ENCODE data around the gene PAPSS2. TPM values are rescaled to one million over a fixed set of nuclear protein-coding genes. Genes with fewer than 3 reads are reported as not detected.
"Not testable (repeated sequence)": the region's sequence is repeated elsewhere in the genome, so short reads cannot be mapped to it uniquely, and the experiment has no call there.

Gene PAPSS2
- total RNA-seq, 1 experiment from 2014 or later, result not detected

DNA sequence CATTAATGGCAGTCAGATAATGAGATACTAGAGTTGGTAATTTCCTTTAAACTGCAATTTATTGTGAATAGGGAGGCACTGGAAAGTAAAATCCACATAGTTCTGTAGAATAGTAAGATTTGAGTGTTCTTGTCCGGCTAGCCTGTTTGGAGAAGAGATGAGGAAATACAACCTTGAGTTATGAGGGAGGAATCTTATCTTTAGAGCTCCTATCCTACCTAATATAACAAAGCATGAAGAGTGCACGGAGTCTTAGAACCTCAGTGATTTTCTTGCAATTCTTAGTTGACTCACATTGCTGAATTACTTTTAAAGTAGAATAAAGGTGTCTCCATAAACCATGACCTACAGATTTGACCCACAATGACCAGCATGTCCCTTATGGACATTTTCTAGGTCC is 84.9 kb downstream of the PAPSS2 start:
- no peaks in the 10 kb centered on the region for H3K4me1 ChIP-seq (ENCODE audit: low read length)
- H3K9me3 ChIP-seq (ENCODE audit: low read length), result no peaks in the 10 kb centered on the region
- H3K4me3 ChIP-seq (ENCODE audit: low read length), result no peak overlapping the region
- no peaks in the 10 kb centered on the region for H3K9me2 ChIP-seq (replicated peaks; ENCODE audit: insufficient read depth, low read length)
- H3K27ac ChIP-seq (ENCODE audit: low read length), result no peak overlapping the region
- no peak overlapping the region for H3K4me2 ChIP-seq (ENCODE audit: low read depth, low read length, poor library complexity, severe bottlenecking)
- H3K9ac ChIP-seq (ENCODE audit: low read length), result no peak overlapping the region
- no peaks in the 10 kb centered on the region for H3K36me3 ChIP-seq (ENCODE audit: insufficient read depth, low read length)
- H3K79me2 ChIP-seq (ENCODE audit: low read length), result no peaks in the 10 kb centered on the region
- no peak for DNase-seq
- no peaks in the 10 kb centered on the region for H3K27me3 ChIP-seq (ENCODE audit: low read length)
- no peak overlapping the region for H2AFZ ChIP-seq (ENCODE audit: low read length)
- no peaks in the 10 kb centered on the region for H4K20me1 ChIP-seq (ENCODE audit: insufficient read depth, low read depth, low read length)

DNA sequence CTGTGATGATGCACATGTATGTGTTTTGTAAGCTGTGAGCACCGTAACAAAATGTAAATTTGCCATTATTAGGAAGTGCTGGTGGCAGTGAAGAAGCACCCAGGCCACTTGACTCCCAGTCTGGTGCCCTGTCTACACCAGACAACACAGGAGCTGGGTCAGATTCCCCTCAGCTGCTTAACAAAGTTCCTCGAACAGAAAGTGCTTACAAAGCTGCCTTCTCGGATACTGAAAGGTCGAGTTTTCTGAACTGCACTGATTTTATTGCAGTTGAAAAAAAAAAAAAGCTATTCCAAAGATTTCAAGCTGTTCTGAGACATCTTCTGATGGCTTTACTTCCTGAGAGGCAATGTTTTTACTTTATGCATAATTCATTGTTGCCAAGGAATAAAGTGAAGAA is 87.2 kb downstream of the PAPSS2 start:
- H3K79me2 ChIP-seq (ENCODE audit: low read length), result no peaks in the 10 kb centered on the region
- no peaks in the 10 kb centered on the region for H3K27me3 ChIP-seq (ENCODE audit: low read length)
- H3K9ac ChIP-seq (ENCODE audit: low read length), result no peak overlapping the region
- H2AFZ ChIP-seq (ENCODE audit: low read length), result no peak overlapping the region
- no peaks in the 10 kb centered on the region for H3K36me3 ChIP-seq (ENCODE audit: insufficient read depth, low read length)
- H3K4me1 ChIP-seq (ENCODE audit: low read length), result no peaks in the 10 kb centered on the region
- H4K20me1 ChIP-seq (ENCODE audit: insufficient read depth, low read depth, low read length), result no peaks in the 10 kb centered on the region
- H3K9me2 ChIP-seq (replicated peaks; ENCODE audit: insufficient read depth, low read length), result no peaks in the 10 kb centered on the region
- no peaks in the 10 kb centered on the region for H3K9me3 ChIP-seq (ENCODE audit: low read length)
- H3K4me2 ChIP-seq (ENCODE audit: low read depth, low read length, poor library complexity, severe bottlenecking), result no peak overlapping the region
- no peak overlapping the region for H3K27ac ChIP-seq (ENCODE audit: low read length)
- DNase-seq, result no peak
- H3K4me3 ChIP-seq (ENCODE audit: low read length), result no peak overlapping the region

- not testable (repeated sequence) for H3K9me3 ChIP-seq (ENCODE audit: low read length); H3K4me1 ChIP-seq (ENCODE audit: low read length); H3K27ac ChIP-seq (ENCODE audit: low read length); H4K20me1 ChIP-seq (ENCODE audit: insufficient read depth, low read depth, low read length); H3K79me2 ChIP-seq (ENCODE audit: low read length); H3K27me3 ChIP-seq (ENCODE audit: low read length); DNase-seq; H3K9me2 ChIP-seq (replicated peaks; ENCODE audit: insufficient read depth, low read length); H3K36me3 ChIP-seq (ENCODE audit: insufficient read depth, low read length); H3K4me3 ChIP-seq (ENCODE audit: low read length); H2AFZ ChIP-seq (ENCODE audit: low read length); H3K4me2 ChIP-seq (ENCODE audit: low read depth, low read length, poor library complexity, severe bottlenecking); H3K9ac ChIP-seq (ENCODE audit: low read length)
Measured at GRCh38 chr10:87748244-87748643, 88.6 kb downstream of the PAPSS2 start.

- Histone ChIP-seq H3K9me3 (ENCODE audit: low read length) (no peaks in the 10 kb centered on the region), H3K4me3 (ENCODE audit: low read length) (no peak overlapping the region), H3K4me2 (ENCODE audit: low read depth, low read length, poor library complexity, severe bottlenecking) (no peak overlapping the region), H3K27ac (ENCODE audit: low read length) (no peak overlapping the region), H3K36me3 (ENCODE audit: insufficient read depth, low read length) (peaks cover 11% of the 10 kb centered on the region), H3K79me2 (ENCODE audit: low read length) (no peaks in the 10 kb centered on the region), H2AFZ (ENCODE audit: low read length) (no peak overlapping the region), H3K27me3 (ENCODE audit: low read length) (no peaks in the 10 kb centered on the region), H3K9ac (ENCODE audit: low read length) (no peak overlapping the region), H3K9me2 (replicated peaks; ENCODE audit: insufficient read depth, low read length) (no peaks in the 10 kb centered on the region), H4K20me1 (ENCODE audit: insufficient read depth, low read depth, low read length) (no peaks in the 10 kb centered on the region), H3K4me1 (ENCODE audit: low read length) (no peaks in the 10 kb centered on the region)
- no peak for DNase-seq
Measured at GRCh38 chr10:87750001-87750671, 90.5 kb downstream of the PAPSS2 start.

GRCh38 chr10:87750817-87751216 is 91.1 kb downstream of the PAPSS2 start:
- DNase-seq, result no peak
- Histone ChIP-seq H3K4me1 (ENCODE audit: low read length) (no peaks in the 10 kb centered on the region), H3K27me3 (ENCODE audit: low read length) (no peaks in the 10 kb centered on the region), H4K20me1 (ENCODE audit: insufficient read depth, low read depth, low read length) (no peaks in the 10 kb centered on the region), H3K27ac (ENCODE audit: low read length) (no peak overlapping the region), H3K4me3 (ENCODE audit: low read length) (no peak overlapping the region), H3K9ac (ENCODE audit: low read length) (no peak overlapping the region), H3K4me2 (ENCODE audit: low read depth, low read length, poor library complexity, severe bottlenecking) (no peak overlapping the region), H3K9me3 (ENCODE audit: low read length) (no peaks in the 10 kb centered on the region), H3K79me2 (ENCODE audit: low read length) (no peaks in the 10 kb centered on the region), H3K9me2 (replicated peaks; ENCODE audit: insufficient read depth, low read length) (no peaks in the 10 kb centered on the region), H2AFZ (ENCODE audit: low read length) (no peak overlapping the region), H3K36me3 (ENCODE audit: insufficient read depth, low read length) (peaks cover 11% of the 10 kb centered on the region)

- Histone ChIP-seq H2AFZ (ENCODE audit: low read length) (no peak overlapping the region), H4K20me1 (ENCODE audit: insufficient read depth, low read depth, low read length) (no peaks in the 10 kb centered on the region), H3K79me2 (ENCODE audit: low read length) (no peaks in the 10 kb centered on the region), H3K27me3 (ENCODE audit: low read length) (no peaks in the 10 kb centered on the region), H3K36me3 (ENCODE audit: insufficient read depth, low read length) (peaks cover 16% of the 10 kb centered on the region), H3K9me3 (ENCODE audit: low read length) (no peaks in the 10 kb centered on the region), H3K4me3 (ENCODE audit: low read length) (no peak overlapping the region), H3K4me1 (ENCODE audit: low read length) (no peaks in the 10 kb centered on the region), H3K27ac (ENCODE audit: low read length) (no peak overlapping the region), H3K4me2 (ENCODE audit: low read depth, low read length, poor library complexity, severe bottlenecking) (no peak overlapping the region), H3K9me2 (replicated peaks; ENCODE audit: insufficient read depth, low read length) (no peaks in the 10 kb centered on the region), H3K9ac (ENCODE audit: low read length) (no peak overlapping the region)
- DNase-seq, result no peak
Measured at GRCh38 chr10:87751274-87751673, 91.6 kb downstream of the PAPSS2 start.

DNA sequence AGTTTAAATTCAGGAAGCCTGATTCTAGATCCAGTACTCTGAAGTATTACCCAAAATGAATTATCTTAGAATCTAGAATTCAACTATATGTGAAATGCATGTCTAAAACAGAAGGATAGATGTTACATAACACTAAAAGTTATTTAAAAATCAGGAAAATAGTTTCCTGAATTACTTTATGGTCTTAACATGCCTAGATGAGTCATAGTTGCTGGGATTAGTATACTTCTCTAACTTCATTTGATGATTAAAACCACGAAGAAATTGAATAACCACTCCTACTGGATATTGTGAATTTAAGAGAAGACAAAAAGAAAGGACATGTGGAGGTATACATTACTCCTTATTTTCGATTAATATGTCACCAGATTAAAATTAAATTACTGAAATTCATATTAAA is 92.9 kb downstream of the PAPSS2 start:
- no peaks in the 10 kb centered on the region for H3K27me3 ChIP-seq (ENCODE audit: low read length)
- no peak overlapping the region for H3K4me2 ChIP-seq (ENCODE audit: low read depth, low read length, poor library complexity, severe bottlenecking)
- no peak overlapping the region for H3K27ac ChIP-seq (ENCODE audit: low read length)
- H3K4me1 ChIP-seq (ENCODE audit: low read length), result no peaks in the 10 kb centered on the region
- DNase-seq, result no peak
- H3K79me2 ChIP-seq (ENCODE audit: low read length), result no peaks in the 10 kb centered on the region
- no peak overlapping the region for H3K4me3 ChIP-seq (ENCODE audit: low read length)
- no peak overlapping the region for H3K9ac ChIP-seq (ENCODE audit: low read length)
- no peaks in the 10 kb centered on the region for H4K20me1 ChIP-seq (ENCODE audit: insufficient read depth, low read depth, low read length)
- peaks cover 19% of the 10 kb centered on the region for H3K36me3 ChIP-seq (ENCODE audit: insufficient read depth, low read length)
- no peak overlapping the region for H2AFZ ChIP-seq (ENCODE audit: low read length)
- no peaks in the 10 kb centered on the region for H3K9me3 ChIP-seq (ENCODE audit: low read length)
- H3K9me2 ChIP-seq (replicated peaks; ENCODE audit: insufficient read depth, low read length), result no peaks in the 10 kb centered on the region

DNA sequence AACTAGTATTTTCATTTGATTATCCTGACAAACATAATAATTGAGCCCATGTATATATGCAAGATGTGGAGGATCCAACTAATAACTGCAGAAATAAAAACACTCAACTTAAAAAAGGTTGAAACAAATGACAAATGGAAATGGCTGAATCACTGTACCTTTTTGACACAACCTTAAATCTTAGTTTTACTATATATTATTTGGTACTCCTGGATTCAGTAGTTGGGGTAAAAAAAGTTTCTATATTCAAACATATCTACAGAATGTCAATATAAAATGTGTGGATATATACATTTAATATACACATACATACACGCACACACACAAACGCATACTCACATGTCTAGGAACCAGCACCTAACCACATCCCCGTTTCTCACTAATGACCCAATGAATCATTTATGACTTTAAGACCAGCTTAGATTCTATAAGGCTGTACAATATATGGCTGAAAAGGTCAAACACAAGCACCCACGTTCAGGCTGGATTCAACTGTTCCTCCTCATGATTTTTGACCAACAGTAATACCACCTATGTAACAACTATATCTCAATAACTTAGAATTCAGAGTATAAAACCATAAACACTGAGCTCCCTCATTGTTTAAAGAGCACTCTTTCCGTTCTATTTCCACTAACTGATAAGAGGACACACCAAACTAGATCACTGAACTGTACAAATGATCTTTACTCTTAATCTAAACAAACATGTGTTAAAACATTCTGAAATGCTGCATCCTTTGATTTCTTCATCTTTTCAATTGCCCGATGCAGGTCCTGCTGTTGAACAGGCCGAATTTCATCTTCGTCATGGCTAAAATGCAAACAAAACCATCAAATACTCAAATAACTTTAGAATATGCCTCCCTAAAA is 94.6 kb downstream of the PAPSS2 start:
- H3K27ac ChIP-seq (ENCODE audit: low read length), result no peak overlapping the region
- no peaks in the 10 kb centered on the region for H3K9me2 ChIP-seq (replicated peaks; ENCODE audit: insufficient read depth, low read length)
- no peak overlapping the region for H2AFZ ChIP-seq (ENCODE audit: low read length)
- peaks cover 19% of the 10 kb centered on the region for H3K36me3 ChIP-seq (ENCODE audit: insufficient read depth, low read length)
- no peak overlapping the region for H3K4me2 ChIP-seq (ENCODE audit: low read depth, low read length, poor library complexity, severe bottlenecking)
- no peaks in the 10 kb centered on the region for H3K27me3 ChIP-seq (ENCODE audit: low read length)
- H3K4me3 ChIP-seq (ENCODE audit: low read length), result no peak overlapping the region
- H3K9me3 ChIP-seq (ENCODE audit: low read length), result no peaks in the 10 kb centered on the region
- no peak overlapping the region for H3K9ac ChIP-seq (ENCODE audit: low read length)
- H3K4me1 ChIP-seq (ENCODE audit: low read length), result no peaks in the 10 kb centered on the region
- no peaks in the 10 kb centered on the region for H3K79me2 ChIP-seq (ENCODE audit: low read length)
- no peak for DNase-seq
- no peaks in the 10 kb centered on the region for H4K20me1 ChIP-seq (ENCODE audit: insufficient read depth, low read depth, low read length)
